ENCODE data around the gene CSF3. TPM values are rescaled to one million over a fixed set of nuclear protein-coding genes. Genes with fewer than 3 reads are reported as not detected.

Gene CSF3
- polyA plus RNA-seq, 3 donors = not detected

DNA sequence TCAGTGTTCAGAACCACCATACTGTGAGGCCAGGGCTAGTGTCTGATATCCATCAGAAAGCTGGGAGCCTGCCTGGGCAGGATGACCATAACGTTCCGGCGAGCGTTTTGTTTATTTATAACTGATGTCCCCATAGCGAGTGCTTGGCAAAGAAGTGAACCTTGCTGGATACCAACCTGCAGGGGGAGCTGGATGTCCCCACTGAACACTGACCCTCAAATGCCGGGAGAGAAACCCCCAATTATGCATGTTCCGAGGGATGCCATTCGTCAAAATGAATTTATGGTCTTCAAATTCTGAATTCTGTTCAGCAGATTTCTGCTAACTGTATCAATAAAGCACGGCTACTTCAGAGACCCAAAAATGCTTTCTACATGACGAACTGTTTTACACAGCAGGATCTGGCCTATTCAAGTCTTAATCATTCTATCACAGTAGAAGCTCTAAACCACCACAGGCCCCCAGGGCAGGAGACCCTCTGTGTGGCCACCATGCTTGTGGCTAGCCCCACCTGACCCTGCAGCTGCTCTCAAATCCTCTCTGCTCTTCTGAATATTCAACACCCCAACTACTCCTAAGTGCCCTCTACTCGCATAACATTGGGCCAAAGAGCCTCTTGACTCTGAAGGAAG, 23.8 kb downstream of the CSF3 start:
- DNase-seq (ENCODE audit: extremely low read depth in 1 of 11, low read depth in 9 of 11, low spot score in 4 of 11) = peak in 7 of 11 donors; percentile 51 to 76 (median 68)

DNA sequence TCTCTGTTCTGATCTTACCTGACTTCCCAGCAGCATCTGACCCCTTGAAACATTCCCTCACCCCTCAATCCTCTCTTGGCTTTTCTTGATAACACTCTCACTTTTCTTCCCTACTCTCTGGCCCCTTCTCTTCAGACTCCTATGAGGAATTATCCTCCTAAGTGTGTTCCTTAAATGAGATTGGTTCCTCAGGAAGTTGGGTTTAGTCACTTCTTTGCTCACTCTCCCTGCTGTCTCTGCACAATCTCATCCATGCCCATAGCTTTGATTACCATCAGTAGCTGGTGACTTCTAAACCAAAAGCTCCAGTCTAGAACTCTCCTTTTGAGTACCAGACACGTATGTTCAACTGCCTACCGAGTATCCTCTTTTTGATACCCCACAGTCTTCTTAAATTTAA, 26.0 kb downstream of the CSF3 start:
- DNase-seq (ENCODE audit: extremely low read depth in 1 of 11, low read depth in 9 of 11, low spot score in 4 of 11) = no peak

DNA sequence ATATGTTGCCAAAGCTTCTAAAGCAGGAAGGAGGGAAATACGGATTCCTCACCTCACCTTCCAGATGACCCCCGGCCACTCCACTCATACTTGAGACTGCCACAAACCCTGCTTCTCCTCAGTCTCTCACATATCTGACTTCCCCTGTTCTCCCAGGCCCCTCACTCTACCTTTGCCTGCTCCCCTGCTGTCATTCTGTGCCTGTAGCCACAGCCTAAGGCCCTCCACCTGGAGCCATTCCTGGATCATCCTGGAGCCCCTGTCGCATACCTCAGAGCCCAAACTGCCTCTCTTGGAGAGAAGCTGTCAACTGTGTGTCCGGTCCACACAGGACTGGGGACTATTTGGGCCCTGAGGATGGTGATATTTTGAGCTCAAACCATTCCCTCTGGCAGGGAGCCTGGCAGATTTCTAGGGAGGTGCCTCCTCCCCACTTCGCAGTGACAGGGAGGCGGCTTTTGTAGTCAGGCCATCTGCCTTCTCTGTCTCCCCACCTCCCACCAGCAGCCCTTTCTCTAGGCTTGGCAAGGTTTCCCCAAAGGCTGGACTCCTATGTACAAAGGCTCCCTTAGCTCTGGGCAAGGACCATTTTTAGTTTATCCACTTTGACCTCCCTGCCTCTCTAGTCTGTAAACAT, 41.3 kb downstream of the CSF3 start:
- no peak for DNase-seq (ENCODE audit: extremely low read depth in 1 of 11, low read depth in 9 of 11, low spot score in 4 of 11)

DNA sequence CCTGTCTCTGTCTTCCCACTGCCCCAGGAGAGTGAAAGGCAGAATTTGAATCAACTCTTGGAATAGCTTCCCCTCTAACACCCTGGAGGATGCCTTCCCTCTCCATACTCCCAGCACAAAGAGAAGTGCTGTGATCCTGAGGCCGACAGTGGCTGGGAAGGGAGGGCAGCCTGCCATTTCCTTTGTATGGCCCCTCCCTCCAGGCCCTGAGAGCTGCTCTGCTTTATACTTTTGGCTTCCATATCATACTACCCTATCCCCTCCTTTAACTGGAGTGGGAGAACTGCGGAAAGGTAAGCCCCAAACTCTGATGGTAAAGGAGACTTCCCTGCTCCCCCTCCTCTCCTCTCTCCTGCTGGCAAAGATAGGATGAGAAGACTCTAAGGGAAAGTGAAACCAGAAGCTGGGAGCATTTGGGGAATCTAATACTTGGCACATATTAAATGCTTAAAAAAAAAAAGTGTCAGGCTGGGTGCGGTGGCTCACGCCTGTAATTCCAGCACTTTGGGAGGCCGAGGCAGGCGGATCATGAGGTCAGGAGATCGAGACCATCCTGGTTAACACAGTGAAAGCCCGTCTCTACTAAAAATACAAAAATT, 43.0 kb downstream of the CSF3 start:
- DNase-seq (ENCODE audit: extremely low read depth in 1 of 11, low read depth in 9 of 11, low spot score in 4 of 11) = no peak

DNA sequence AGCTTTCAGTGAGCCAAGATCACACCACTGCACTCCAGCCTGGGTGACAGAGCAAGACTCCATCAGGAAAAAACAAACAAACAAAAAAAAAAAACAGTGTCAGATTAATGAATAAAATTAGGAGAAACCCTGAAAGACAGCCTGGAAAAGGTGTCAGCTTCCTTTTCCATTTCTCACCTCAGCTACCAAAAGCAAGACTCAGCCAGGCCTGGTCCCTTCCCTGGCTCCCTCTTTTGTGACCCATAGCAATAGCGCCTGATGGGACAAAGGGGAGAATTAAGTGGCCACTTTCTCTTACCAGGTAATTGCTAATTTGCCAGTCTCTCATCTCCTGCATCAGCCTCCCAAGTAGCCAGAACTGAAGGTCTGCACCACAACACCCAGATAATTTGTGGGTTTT, 43.6 kb downstream of the CSF3 start:
- no peak for DNase-seq (ENCODE audit: extremely low read depth in 1 of 11, low read depth in 9 of 11, low spot score in 4 of 11)

DNA sequence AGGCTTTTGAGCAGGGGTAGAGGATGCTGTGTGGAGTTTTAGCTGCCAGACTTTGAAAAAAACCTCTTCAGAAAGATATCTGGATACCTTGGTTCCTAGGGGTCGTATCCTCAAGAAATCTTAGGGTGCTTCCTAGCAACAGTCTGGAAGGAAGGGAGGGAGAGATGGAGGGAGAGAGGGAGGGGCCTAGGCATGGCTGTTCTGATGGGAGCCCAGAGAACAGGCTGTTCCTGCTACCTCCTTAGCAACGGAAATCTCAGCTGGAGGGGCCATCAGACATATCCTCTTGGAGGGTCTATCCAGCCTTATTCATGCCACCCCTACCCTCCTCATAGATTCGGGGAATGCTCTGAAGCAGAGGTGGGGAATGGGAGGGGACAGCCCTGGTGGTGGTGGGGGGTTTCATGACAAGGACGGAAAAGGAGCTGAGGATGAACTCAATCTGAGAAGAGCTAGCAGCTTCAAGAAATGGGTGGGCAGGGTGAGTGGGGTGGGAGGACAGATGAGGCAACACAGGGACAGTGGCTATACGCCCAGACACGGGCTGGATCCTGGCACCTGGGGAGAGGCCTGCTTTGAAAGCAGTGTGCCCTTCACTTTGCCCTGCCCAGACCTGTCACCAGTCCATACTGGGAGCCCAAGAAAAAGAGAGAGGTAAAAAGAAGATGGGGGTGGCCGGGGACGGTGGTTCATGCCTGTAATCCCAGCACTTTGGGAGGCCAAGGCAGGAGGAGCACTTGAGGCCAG, 44.7 kb downstream of the CSF3 start:
- no peak for DNase-seq (ENCODE audit: extremely low read depth in 1 of 11, low read depth in 9 of 11, low spot score in 4 of 11)

DNA sequence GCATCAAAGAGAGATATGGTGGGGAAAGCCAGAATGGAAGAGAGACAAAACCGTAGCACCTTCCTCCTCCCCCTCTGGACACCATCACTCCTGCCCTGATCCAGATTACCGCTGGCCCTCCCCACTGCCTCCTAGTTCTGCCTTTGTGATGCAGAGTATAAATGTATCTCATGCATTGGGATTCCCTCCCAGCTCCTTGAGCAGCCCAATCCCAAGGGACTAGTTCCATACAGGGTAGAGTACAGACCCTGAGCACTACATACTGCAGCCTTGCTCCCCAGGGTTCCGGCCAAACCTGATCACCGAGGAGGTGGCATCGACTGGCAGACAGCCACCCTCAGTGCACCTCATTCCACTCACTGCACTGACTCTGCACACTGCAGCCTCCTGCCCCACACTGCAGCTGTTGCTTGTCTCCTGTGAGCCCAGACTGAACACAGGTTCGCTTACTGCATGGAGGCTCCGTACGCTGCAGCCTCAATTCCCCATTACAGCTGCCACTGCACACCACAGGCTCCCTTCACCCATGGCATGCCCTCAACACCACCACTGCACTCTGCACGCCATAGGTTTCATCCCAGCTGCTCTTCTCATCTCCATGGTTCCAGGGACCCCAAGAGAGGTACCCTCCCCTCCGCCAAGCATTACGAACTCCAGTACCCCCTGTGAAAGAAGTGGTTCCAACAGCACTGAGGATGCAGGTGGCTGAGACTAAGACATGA, 45.8 kb downstream of the CSF3 start:
- DNase-seq (ENCODE audit: extremely low read depth in 1 of 11, low read depth in 9 of 11, low spot score in 4 of 11) = no peak

DNA sequence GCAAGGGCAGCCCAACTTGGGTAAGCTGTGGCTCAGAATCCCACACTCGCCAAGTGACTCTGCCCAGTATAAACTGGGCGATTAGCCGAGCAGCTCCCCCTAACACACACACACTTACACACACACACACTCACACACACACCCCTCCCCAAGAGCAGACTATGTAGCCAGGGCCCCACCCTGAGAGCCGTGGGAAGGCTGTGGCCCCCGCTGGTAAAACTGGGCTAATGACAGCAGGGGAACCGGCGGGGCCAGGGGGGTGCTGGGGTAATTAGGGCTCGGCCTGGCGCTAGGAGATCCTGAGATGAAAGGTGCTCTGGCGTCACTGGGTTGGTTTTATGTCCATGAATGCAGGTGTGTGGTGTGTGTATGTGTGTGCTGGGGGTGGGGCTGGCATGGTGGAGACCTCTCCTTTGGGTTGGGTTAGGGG, 46.4 kb downstream of the CSF3 start:
- DNase-seq (ENCODE audit: extremely low read depth in 1 of 11, low read depth in 9 of 11, low spot score in 4 of 11) = no peak

DNA sequence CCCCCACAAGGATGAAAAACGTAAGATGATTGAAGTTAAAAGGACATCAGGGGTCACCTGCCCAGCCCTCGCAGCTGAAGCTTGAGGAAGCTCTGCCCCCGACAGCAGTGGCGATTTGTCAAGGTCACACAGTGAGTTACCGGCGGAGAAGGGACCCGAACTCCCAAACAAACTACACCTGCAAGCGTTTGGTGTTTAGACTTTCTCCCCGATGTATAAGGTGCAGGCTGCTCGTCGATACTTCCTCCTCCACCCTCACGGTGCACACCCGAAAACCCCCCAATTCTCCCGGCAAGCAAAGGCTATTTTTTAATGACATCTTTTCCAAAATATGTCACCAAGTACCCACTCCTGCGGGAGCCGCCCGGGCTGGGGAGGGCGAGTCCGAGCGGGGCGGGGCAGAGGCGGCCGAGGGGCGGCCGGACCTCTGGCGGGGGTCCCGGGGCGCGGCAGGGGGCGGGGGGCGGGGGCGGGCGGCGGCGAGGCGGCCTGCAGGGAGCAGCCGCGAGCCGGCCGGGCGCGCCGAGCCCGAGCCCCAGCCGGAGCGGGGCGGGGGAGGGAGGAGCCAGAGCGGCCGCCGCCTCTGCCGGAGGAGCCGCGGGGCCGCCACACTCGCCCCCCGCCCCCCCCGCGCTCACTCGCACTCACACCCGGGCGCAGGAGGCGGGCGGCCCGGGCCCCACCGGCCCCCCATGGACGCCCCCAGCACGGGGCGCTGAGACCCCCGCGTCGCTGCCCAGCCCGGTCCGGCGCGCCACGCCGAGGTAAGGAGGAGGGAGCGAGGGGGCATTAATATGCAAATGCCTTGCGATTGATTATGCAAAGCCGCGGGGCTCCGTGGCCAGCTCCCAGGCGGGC, 47.3 kb downstream of the CSF3 start, which contains the start of gene THRA:
TSS of gene THRA (plus strand) at position 637 of the 858 bp plus-strand sequence. CDS start 11,524 bp downstream, outside the sequence.
- no peak for DNase-seq (ENCODE audit: extremely low read depth in 1 of 11, low read depth in 9 of 11, low spot score in 4 of 11)

DNA sequence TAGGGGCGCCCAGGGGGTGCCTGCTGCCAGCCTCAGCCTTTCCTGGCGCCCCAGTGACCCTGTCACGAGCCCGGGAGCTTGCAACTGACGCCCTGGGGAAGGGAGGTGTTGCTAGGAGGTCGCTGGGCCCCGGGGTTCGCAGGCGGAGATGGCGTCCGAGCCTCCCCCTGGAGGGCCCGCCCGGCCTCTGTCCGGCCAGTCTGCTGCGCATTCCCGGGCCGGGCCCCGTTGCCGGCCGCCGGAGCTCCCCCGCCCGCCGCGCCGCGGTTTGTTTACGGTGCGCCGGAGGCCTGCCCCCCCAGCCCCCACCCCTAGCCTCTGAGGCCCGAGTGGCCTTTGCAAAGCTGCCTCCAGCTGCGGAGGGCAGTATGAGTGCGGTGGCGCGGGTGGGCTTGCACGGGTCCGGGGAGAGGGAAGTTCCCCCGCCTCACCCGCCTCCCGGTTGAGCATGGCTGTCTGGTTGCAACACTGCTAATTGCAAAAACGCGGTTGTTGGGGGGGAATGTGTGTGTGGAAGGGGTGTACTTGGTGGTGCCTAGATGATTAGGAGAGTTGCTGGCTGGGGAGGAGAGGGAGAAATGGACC, 48.0 kb downstream of the CSF3 start:
- DNase-seq (ENCODE audit: extremely low read depth in 1 of 11, low read depth in 9 of 11, low spot score in 4 of 11) = no peak

DNA sequence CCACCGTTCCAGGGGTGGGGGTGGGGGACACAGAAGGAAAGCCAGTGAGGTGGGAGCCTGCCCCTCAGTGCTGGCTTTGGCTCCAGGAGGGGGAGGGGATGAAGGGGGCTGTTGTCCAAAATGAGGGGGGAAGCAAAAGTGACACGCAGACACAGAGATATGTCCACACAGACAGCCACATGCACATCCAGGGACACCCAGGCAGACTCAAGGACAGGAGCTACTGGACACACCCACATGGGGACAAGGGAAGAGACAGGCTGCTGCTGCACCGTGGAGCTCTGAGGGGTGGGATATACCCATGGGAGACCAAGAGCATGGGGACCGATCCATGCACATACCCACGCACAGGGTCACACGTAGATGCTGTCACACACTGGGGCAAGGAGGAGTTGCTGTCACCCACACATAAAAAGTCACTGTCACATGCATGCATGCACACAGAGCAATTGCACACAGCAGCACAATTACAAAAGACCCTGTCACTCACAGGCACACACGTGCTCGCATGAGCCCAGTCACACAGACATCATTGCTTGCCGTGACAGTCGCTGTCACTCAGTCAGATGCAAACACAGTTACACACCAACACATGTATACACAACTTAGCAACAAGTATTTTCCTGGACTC, 48.8 kb downstream of the CSF3 start:
- DNase-seq (ENCODE audit: extremely low read depth in 1 of 11, low read depth in 9 of 11, low spot score in 4 of 11) = no peak

DNA sequence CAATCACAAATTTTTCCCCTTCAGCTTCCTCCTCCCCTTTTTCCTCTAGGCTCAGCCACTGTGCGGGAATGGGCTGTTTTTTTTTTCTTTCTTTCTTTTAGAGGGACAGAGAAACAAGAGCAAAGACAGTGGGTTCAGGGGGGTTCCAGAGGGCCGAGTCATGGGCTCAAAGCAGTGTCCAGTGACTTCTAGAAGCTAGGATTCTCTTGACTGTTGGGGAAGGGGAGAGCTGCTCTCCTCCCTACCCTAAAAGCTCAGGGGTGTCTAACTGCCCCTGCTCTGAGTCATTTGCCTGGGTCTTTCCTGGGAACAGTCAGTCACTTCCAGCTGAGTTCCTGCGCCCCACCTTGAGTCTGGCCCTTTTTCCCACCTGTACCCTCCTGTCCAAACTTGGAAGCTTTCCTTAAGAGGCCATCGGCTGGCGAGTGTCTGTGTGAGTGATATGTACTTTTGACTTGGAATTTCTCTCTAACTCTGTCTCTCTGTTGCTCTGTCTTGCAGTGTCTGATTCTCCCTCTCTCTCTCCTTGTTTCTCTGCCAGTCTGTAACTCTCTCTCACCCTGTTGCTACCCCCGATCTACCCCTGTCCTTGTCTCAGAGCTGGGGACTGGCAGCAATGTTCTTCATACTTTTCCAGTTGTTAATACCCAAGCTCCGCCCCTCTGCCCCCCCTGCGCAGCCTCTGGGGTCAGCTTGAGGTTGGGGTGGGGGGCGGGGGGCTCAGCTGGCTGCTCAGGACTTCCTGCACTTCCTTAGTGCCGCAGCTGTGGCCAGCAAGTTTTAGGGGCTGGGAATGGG, 49.9 kb downstream of the CSF3 start:
- no peak for DNase-seq (ENCODE audit: extremely low read depth in 1 of 11, low read depth in 9 of 11, low spot score in 4 of 11)

DNA sequence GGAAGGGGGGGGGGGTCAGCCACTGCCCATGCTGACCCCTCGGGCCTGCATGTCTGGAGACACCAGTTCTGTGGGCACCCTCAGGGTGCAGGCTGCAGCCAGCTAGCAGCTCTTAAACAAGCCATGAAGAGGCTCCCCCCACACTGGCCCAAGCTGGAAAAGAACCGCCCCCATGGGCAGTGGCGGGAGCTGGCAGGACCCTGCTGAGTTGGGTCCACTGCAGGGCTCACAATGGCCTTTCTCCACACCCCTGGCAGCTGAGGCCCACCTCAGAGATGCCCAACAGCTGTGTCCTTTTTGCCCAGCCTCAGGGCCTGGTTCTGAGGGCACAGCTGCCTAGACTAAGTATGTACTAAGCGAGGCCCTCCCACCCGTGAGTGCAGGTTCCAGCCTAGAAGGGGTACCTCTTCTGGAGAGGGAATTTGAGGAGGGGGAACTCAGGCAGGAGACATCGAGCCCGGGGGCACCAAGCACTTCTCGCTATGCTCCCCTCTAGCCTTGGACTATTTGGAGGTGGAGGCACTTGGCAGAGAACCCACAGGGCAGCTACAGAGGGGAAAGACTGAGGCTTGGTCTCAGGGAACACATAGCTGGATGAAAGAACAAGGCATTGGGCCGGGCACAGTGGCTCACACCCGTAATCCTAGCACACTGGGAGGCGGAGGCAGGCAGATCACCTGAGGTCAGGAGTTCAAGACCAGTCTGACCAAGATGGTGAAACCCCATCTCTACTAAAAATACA, 50.7 kb downstream of the CSF3 start:
- no peak for DNase-seq (ENCODE audit: extremely low read depth in 1 of 11, low read depth in 9 of 11, low spot score in 4 of 11)

All from renal cortex interstitium (tissue), 11 donors.